ENCODE measurements around the gene IFT43.

The IFT43 gene

DNA sequence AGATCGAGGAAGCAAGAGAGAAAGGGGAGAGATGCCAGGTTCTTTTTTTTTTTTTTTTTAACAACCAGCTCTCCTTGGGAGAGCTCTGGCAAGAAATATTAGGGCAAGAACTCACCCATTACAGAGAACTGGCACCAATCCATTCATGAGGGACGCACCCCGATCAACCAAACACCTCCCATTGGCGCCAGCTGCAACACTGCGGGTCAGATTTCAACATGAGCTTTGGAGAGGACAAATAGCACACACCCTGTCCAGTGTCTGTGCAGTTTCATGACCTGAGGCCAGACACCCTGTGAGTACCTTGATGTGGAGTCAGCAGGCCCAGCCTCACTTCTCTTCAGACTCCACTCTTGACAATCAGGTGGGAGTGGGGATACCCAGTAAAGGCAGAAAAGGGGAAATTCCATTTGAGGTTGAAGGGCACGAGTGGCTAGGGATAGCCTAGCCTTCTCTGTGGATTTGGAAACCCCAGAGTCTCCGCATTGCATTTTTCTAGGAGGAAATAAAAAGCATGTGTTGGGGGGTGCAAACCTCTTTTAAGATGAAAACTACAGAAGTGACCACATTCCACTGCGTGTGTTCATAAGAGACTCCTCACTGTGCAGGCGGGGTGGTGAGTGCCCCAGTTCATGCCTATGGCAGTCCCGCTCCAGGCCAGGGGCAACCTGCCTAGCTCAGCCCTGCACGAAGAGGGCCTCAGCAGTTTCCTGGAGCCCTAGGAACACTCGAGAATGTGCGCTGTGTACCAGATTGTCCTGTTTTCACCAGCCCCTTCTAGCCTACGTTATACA is 123.7 kb downstream of the IFT43 start:
- H3K4me3 ChIP-seq (replicated peaks in 1 of 2; ENCODE audit: low read depth in 2 of 2, low read length in 2 of 2) = no peak overlapping the region
- no peak for DNase-seq (ENCODE audit: low read depth in 2 of 2)
- TF ChIP-seq, protein P1, sequence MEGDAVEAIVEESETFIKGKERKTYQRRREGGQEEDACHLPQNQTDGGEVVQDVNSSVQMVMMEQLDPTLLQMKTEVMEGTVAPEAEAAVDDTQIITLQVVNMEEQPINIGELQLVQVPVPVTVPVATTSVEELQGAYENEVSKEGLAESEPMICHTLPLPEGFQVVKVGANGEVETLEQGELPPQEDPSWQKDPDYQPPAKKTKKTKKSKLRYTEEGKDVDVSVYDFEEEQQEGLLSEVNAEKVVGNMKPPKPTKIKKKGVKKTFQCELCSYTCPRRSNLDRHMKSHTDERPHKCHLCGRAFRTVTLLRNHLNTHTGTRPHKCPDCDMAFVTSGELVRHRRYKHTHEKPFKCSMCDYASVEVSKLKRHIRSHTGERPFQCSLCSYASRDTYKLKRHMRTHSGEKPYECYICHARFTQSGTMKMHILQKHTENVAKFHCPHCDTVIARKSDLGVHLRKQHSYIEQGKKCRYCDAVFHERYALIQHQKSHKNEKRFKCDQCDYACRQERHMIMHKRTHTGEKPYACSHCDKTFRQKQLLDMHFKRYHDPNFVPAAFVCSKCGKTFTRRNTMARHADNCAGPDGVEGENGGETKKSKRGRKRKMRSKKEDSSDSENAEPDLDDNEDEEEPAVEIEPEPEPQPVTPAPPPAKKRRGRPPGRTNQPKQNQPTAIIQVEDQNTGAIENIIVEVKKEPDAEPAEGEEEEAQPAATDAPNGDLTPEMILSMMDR (IDR thresholded peaks at IDR 0.05; ENCODE audit: low read depth, low read length) = no peak

DNA sequence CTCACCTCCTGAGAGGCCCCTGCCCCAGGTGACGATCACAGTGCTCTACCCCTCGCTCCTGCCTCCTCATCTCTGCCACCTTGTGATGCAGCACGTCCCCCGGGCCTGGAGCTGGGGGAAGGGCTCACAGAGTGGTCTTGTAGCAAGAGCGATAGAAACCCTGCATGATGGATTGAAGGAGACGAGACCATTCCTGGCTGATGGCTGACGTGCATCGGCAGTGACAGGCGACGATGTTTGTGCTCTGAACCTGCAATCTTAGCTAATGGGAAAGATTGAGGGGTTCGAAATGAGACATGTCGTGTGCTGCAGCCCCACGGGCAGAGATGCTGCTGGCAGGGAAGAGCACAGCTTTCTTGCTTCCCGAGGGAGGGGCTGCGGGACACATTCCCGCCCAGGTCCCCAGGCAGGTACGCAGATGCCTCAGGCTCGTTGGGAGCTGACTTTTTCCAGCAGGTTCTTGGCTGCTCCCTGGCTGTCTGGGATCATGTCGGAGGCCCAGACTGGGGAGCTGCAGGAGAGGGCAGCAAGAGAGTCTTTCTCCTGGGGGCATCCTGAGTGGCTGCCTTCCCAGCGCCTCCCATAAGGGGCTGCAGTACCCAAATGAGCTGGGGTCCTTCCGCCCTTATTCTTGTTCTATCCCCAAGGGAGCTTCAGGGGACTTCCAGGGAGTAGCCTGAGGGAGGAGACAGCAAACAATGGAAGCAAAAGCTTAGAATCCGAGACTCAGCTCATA is 127.5 kb downstream of the IFT43 start:
- DNase-seq (ENCODE audit: low read depth in 2 of 2) = no peak
- no peak overlapping the region for H3K4me3 ChIP-seq (replicated peaks in 1 of 2; ENCODE audit: low read depth in 2 of 2, low read length in 2 of 2)
- TF ChIP-seq, protein P1 (IDR thresholded peaks at IDR 0.05; ENCODE audit: low read depth, low read length) = no peak

DNA sequence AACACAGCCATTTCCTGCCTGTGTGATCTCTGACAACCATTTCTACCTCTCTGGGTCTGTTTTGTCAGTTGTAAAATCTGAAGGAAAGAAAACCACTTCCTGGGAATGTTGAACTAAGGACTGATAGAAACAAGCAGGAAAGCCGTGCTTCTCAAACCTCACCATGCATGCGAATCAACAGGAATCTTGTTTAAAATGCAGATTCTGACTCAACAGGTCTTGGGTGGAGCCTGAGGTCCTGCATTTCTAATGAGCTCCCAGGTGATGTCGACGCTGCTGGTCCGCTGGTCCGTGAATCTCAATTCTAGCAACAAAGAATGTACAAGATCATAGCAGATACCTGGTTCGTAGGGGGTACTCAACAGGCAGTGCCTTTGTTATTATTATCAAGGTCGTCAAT is 128.1 kb downstream of the IFT43 start:
- TF ChIP-seq, protein P1 (IDR thresholded peaks at IDR 0.05; ENCODE audit: low read depth, low read length) = no peak
- DNase-seq (ENCODE audit: low read depth in 2 of 2) = no peak
- H3K4me3 ChIP-seq (replicated peaks in 1 of 2; ENCODE audit: low read depth in 2 of 2, low read length in 2 of 2) = no peak overlapping the region

DNA sequence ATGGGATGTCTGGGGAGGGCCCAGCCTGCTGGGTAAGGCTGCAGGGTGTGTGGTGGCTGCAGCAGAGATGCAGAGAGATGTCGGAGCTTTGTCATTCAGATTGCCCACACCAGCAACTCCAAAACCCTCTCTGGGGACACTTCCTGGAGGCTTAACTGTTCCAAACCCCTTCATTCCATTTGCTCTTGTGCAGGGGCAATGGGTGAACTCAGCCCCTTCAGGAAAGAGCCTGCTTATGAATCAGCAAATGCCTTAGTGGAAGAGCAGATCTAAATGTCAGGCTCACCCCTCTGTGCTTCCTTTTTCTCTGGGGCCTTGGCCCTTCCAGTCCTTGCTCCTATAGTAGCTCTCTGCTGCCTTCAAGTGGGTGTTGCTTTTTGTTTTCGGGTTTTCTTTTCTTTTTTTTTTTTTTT is 129.5 kb downstream of the IFT43 start:
- DNase-seq (ENCODE audit: low read depth in 2 of 2) = no peak
- TF ChIP-seq, protein P1 (IDR thresholded peaks at IDR 0.05; ENCODE audit: low read depth, low read length) = no peak
- H3K4me3 ChIP-seq (replicated peaks in 1 of 2; ENCODE audit: low read depth in 2 of 2, low read length in 2 of 2) = no peak overlapping the region

DNA sequence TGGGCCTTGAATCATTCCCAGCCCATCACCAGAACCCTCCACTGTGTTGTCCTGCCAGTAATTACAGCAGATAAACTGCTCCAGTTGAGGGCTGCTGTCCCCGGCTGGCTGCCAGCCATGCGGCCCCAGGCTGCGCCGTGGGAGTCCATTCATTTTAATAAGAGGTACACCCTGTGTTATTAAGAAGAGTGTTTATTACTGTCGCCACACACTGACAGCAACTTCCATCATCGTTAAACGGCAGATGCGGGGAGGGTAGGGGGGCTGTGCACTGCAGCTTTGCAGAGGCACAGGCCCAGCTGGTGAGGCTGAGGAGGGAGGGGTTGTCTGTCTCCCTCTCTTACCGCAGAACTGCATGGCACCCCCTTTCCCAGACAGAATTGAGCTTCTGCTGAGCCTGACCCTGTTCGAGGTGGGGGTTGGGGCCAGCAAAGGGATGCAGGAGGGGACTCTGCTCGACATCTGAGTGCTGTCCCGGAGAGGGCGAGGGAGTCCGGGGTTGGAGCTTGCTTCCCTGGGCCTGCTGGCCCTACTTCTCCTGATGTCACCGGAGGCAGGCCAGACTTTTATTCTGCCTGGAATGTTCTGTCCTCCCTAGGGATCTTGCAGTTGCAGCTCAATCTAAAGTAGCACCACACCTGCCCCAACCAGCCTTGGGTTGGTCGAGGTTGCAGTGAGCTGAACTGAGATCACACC is 132.4 kb downstream of the IFT43 start:
- TF ChIP-seq, protein P1 (IDR thresholded peaks at IDR 0.05; ENCODE audit: low read depth, low read length) = no peak
- no peak overlapping the region for H3K4me3 ChIP-seq (replicated peaks in 1 of 2; ENCODE audit: low read depth in 2 of 2, low read length in 2 of 2)
- no peak for DNase-seq (ENCODE audit: low read depth in 2 of 2)

DNA sequence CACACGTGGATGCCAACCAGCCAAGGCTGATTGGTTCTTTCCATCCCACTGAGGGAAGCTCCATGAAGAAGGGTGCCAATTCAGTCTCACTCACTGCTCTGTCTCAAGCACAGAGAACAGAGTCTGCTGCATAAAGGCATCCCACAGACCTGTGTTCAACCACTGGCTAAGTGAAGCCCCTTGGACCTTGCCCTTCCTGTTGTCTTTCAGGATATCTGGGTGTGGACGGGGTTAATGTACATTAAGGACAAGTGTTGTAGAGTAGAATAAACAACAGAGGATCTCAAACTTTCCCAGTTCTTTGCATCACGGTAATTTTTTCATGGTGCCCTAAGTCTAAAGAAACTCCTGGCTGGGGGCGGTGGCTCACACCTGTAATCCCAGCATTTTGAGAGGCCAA is 133.0 kb downstream of the IFT43 start:
- H3K4me3 ChIP-seq (replicated peaks in 1 of 2; ENCODE audit: low read depth in 2 of 2, low read length in 2 of 2) = no peak overlapping the region
- TF ChIP-seq, protein P1 (IDR thresholded peaks at IDR 0.05; ENCODE audit: low read depth, low read length) = no peak
- no peak for DNase-seq (ENCODE audit: low read depth in 2 of 2)

Data from cardiac fibroblast (primary cell).